GM21717 (cell line): ENCODE results near the gene PRKCH.
A peak's percentile ranks its signal among the peaks of the same experiment; 100 is the strongest.

Experiments
- ATAC-seq: cut with Tn5 transposase; IDR thresholded peaks from one replicate; pipeline ENCODE4 v1.9.1; 2021; ENCODE audit warnings: mild to moderate bottlenecking, moderate library complexity; ENCODE audit not compliant: unreplicated experiment

Gene PRKCH

GRCh38 chr14:61561657-61562276, 240.4 kb downstream of the PRKCH start:
- no peak for ATAC-seq

GRCh38 chr14:61562321-61563161, 241.2 kb downstream of the PRKCH start:
- ATAC-seq = no peak

- ATAC-seq = no peak
Observed at GRCh38 chr14:61563162-61563511, 241.8 kb downstream of the PRKCH start.

GRCh38 chr14:61563880-61564617, 242.7 kb downstream of the PRKCH start:
- no peak for ATAC-seq

GRCh38 chr14:61564618-61565091, 243.3 kb downstream of the PRKCH start:
- ATAC-seq = no peak

GRCh38 chr14:61565181-61565580, 243.8 kb downstream of the PRKCH start:
- ATAC-seq = no peak

GRCh38 chr14:61565836-61566536, 244.6 kb downstream of the PRKCH start:
- ATAC-seq = no peak

- ATAC-seq = no peak
Observed at GRCh38 chr14:61566537-61567225, 245.3 kb downstream of the PRKCH start.

- ATAC-seq = peak; percentile 6
Observed at GRCh38 chr14:61567838-61568571, 246.6 kb downstream of the PRKCH start.

GRCh38 chr14:61568572-61569011, 247.2 kb downstream of the PRKCH start:
- ATAC-seq = peak; percentile 74

- no peak for ATAC-seq
Observed at GRCh38 chr14:61569308-61569707, 247.9 kb downstream of the PRKCH start.

- ATAC-seq = no peak
Observed at GRCh38 chr14:61569812-61570548, 248.6 kb downstream of the PRKCH start.

- no peak for ATAC-seq
Observed at GRCh38 chr14:61570549-61571290, 249.3 kb downstream of the PRKCH start.

GRCh38 chr14:61571917-61572316, 250.5 kb downstream of the PRKCH start:
- no peak for ATAC-seq

GRCh38 chr14:61573321-61573720, 251.9 kb downstream of the PRKCH start:
- no peak for ATAC-seq

- no peak for ATAC-seq
Observed at GRCh38 chr14:61573748-61574513, 252.6 kb downstream of the PRKCH start.

GRCh38 chr14:61574514-61574807, 253.1 kb downstream of the PRKCH start:
- ATAC-seq = no peak

- no peak for ATAC-seq
Observed at GRCh38 chr14:61575126-61575525, 253.7 kb downstream of the PRKCH start.
